Measurements from ENCODE around the gene CDC42EP1.

DNA sequence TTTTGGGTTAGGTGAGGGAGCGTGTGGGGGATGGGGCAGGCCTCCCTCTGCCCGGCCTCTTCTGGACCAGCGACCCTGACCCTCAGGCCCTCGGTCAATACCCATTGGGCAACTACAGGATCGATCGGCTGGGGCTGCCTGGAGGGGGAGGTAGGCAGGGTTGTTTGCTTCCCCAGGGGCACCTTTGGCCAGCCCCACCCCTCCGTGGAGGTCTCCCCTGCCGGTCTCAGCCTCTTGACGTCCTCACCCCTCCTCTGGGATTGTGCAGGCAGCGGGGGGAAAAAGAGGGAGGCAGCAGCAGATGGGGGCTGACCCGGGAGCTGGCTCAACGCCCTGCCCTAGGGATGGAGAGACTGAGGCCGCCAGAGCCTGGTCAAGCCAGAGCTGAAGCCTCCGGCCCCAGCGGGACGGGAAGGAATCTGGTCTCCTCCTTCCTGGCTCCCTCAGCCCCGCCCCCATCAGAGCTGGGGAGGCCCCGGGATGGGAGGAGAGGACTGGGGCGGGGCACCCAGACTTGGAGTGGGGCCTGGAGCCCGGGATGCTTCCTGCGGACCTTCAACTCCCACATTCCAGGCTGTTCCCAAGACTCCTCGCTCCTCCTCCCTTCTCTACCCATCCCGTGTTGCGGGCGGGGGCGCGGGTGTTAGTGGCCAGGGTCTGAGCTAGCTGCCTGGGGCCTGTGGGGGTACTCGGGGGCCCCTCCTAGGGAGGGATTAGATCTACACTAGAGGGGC, 14.4 kb upstream of the CDC42EP1 start:
- TF ChIP-seq CTCF (IDR thresholded peaks at IDR 0.05; ENCODE audit: low read length): no peak
- TF ChIP-seq EZH2 (optimal IDR thresholded peaks at IDR 0.05; ENCODE audit: low read depth, low read length): no peak
